K562 (cell line): ENCODE measurements around the gene ZSCAN21. TPM values are rescaled to one million over a fixed set of nuclear protein-coding genes. Genes with fewer than 3 reads are reported as not detected.

ENCODE experiments used
- ARNT ChIP-seq, 2 experiments: fragments of 450-650 bp; IDR thresholded peaks; 2 replicates each; pipeline ENCODE4 v1.6.1; 2016; ENCODE audit warnings: mild to moderate bottlenecking in 1 of 2
- C11orf30 ChIP-seq: fragments of 450-650 bp; IDR thresholded peaks from 2 replicates; pipeline ENCODE4 v1.6.1; 2016; ENCODE audit warnings: low read depth, mild to moderate bottlenecking
- CBFB ChIP-seq: sonication (generic); formaldehyde crosslinking; IDR thresholded peaks from 2 replicates; pipeline ENCODE4 v1.4.0; 2020; ENCODE audit warnings: mild to moderate bottlenecking, missing genetic modification reagents
- GATA2 ChIP-seq: sonication (generic); formaldehyde crosslinking; IDR thresholded peaks from 2 replicates; pipeline ENCODE4 v1.4.0; 2020; ENCODE audit warnings: mild to moderate bottlenecking, missing genetic modification reagents
- HNRNPH1 ChIP-seq: fragments of 200-400 bp; formaldehyde crosslinking; optimal IDR thresholded peaks from 2 replicates; pipeline ENCODE3; 2017; ENCODE audit warnings: low read depth, mild to moderate bottlenecking, low read length, moderate library complexity
- MBD2 ChIP-seq: sonication (generic); IDR thresholded peaks from 2 replicates; pipeline ENCODE4 v1.6.1; 2016; ENCODE audit warnings: low read depth, borderline replicate concordance
- MECOM ChIP-seq: fragments of 250-450 bp; sonication (Bioruptor Pico); IDR thresholded peaks from 2 replicates; pipeline ENCODE4 v1.8.0; 2022; ENCODE audit warnings: inconsistent platforms
- MEF2A ChIP-seq: IDR thresholded peaks from 2 replicates; pipeline ENCODE4 v1.6.1; 2011; ENCODE audit warnings: low read depth, mild to moderate bottlenecking, low read length, moderate library complexity; ENCODE audit not compliant: control insufficient read depth
- MTA3 ChIP-seq: fragments of 450-650 bp; formaldehyde crosslinking; IDR thresholded peaks from 2 replicates; pipeline ENCODE4 v1.6.1; 2017; ENCODE audit warnings: mild to moderate bottlenecking, borderline replicate concordance
- NUFIP1 ChIP-seq: fragments of 450-650 bp; IDR thresholded peaks from 2 replicates; pipeline ENCODE4 v1.6.1; 2018; ENCODE audit not compliant: partially characterized antibody
- ZMIZ1 ChIP-seq, 2 experiments: fragments of 150-350 bp in 1 of 2; IDR thresholded peaks; 2 replicates each; pipeline ENCODE4 v1.6.1; 2012 to 2016; ENCODE audit warnings: low read depth in 2 of 2, low read length in 2 of 2, mild to moderate bottlenecking in 1 of 2, moderate library complexity in 1 of 2
- ZNF197 ChIP-seq: fragments of 200-800 bp; sonication (Bioruptor generic); IDR thresholded peaks from 2 replicates; pipeline ENCODE4 v1.6.1; 2016; ENCODE audit warnings: low read depth, missing genetic modification characterization, missing compliant biosample characterization
- ZNF318 ChIP-seq, 2 experiments: fragments of 450-650 bp; IDR thresholded peaks; 2 replicates each; pipeline ENCODE4 v1.6.1; 2016; ENCODE audit warnings: mild to moderate bottlenecking in 2 of 2, borderline replicate concordance in 1 of 2, low read depth in 1 of 2, moderate library complexity in 1 of 2
- ZNF408 ChIP-seq: fragments of 250-450 bp; sonication (Bioruptor Pico); IDR thresholded peaks from 2 replicates; pipeline ENCODE4 v1.4.0; 2020; ENCODE audit warnings: low read depth, mild to moderate bottlenecking, moderate library complexity
- ZNF644 ChIP-seq: fragments of 200-800 bp; sonication (Bioruptor generic); IDR thresholded peaks from 2 replicates; pipeline ENCODE4 v1.6.1; 2016; ENCODE audit warnings: low read depth, missing genetic modification characterization, missing compliant biosample characterization
- ZNF707 ChIP-seq: fragments of 250-450 bp; sonication (Bioruptor Pico); conservative IDR thresholded peaks from 2 replicates; pipeline ENCODE4 v1.8.0; 2022; ENCODE audit warnings: inconsistent platforms, mild to moderate bottlenecking, moderate library complexity
- ZSCAN32 ChIP-seq: fragments of 450-650 bp; formaldehyde crosslinking; IDR thresholded peaks from 2 replicates; pipeline ENCODE4 v1.4.0; 2020; ENCODE audit warnings: mild to moderate bottlenecking, moderate library complexity
- polyA plus RNA-seq, 8 experiments: library from polyadenylated mRNA; depleted of rRNA in 4 of 8; stranded (reverse) in 5 of 8; unstranded in 3 of 8; fragments of >200 nt; fragmentation: Nextera tagmentation in 2 of 8; fragmentation: Illumina TruSeq in 1 of 8; extraction: Ambion mirVana in 2 of 8; extraction: Trizol in 1 of 8; gene quantifications; 2 replicates each; pipeline versions ENCODE4 v1.2.1 to v1.2.3, GENCODE V29; 2011 to 2014; ENCODE audit warnings: inconsistent platforms in 1 of 8, missing spikeins in 1 of 8
- total RNA-seq, 7 experiments: library from RNA; depleted of rRNA in 6 of 7; stranded (reverse); fragments of >200 nt in 6 of 7; fragmentation: Illumina TruSeq in 2 of 7; extraction: Trizol in 2 of 7; gene quantifications; 2 replicates each; pipeline versions ENCODE4 v1.2.1 to v1.2.3, GENCODE V29; 2011 to 2021; ENCODE audit warnings: low replicate concordance in 1 of 7

ZSCAN21 gene
- total and polyA plus RNA-seq, 9 of the 15 experiments (the other 6 are each of a cell fraction or from before 2014, with no cell fraction given) = 5.9 to 15.5 (median 13.2) TPM

GRCh38 chr7:100081535-100082102 lies 32.0 kb downstream of the ZSCAN21 start, which contains the start of gene ZNF3 (continued):
- TF ChIP-seq HNRNPH1 = no peak
- peak; percentile 93 for TF ChIP-seq MTA3
- no peak for TF ChIP-seq MECOM (CRISPR knock-in tag)
- TF ChIP-seq NUFIP1 = no peak
- TF ChIP-seq CBFB (CRISPR knock-in tag) = peak; percentile 81; the same call in 1 of the 2 replicates
- TF ChIP-seq GATA2 (CRISPR knock-in tag) = no peak
- TF ChIP-seq MBD2 = peak; percentile 63; the same call in 1 of the 2 replicates
- TF ChIP-seq ZNF408 (CRISPR knock-in tag) = no peak
- TF ChIP-seq ZNF318 (IDR thresholded peaks at IDR 0.05; ENCODE audit: borderline replicate concordance in 1 of 2, low read depth in 1 of 2) = peak in 1 of 2 experiments; percentile 66; a peak in 2 of 4 replicates
- no peak for TF ChIP-seq ZNF197
- TF ChIP-seq MEF2A = 0 out of 2 replicates have a peak, but pooled peaks have one; percentile 58
- TF ChIP-seq ZNF707 (CRISPR knock-in tag) = no peak
- TF ChIP-seq ZSCAN32 (CRISPR knock-in tag) = 0 out of 2 replicates have a peak, but pooled peaks have one; percentile 29
- TF ChIP-seq ZMIZ1 (IDR thresholded peaks at IDR 0.05; ENCODE audit: low read depth in 2 of 2, low read length in 2 of 2) = peak; percentile 73 to 75; a peak in 3 of 4 replicates
- no peak for TF ChIP-seq ZNF644 (tag)
- peak; percentile 100 for TF ChIP-seq C11orf30
- no peak for TF ChIP-seq ARNT (IDR thresholded peaks at IDR 0.05)
